Measurements from ENCODE around the gene LMF2. TPM values are rescaled to one million over a fixed set of nuclear protein-coding genes. Genes with fewer than 3 reads are reported as not detected.
"Not testable (repeated sequence)": the region's sequence is repeated elsewhere in the genome, so short reads cannot be mapped to it uniquely, and the experiment has no call there.

Gene LMF2
- total RNA-seq, 6 experiments from 2014 or later: 110 to 133 (median 118) TPM

DNA sequence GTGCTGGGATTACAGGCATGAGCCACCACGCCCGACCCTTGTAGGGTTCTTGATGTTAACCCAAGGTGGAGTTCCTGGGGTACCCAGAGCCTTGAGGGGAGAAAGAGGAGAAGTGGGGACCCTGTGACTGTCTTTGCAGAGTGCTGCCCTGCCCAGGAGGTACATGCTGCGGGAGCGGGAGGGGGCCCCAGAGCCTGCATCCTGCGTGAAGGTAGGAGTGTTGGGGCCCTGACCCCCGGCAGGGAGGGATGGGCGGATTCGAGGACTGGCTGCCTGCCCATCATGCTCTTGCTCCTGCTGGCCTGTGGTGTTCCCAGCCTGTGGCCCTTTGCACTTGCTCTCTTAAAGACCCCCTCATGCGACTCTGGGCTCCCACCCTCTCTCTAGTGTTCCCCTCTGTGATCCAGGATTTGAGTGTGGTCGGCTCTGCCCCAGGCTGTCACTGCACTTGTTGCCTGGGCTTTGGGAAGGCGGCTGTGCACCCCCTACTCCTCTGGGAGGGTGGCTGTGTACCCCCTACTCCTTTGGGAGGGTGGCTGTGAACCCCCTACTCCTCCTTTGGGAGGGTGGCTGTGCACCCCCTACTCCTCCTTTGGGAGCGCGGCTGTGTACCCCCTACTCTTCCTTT is 13.4 kb upstream of the LMF2 start:
- no peak overlapping the region; the same call in 1 of the 2 replicates for H3K27ac Mint-ChIP-seq
- peaks cover 14% of the 10 kb centered on the region for H3K36me3 Mint-ChIP-seq (ENCODE audit: low read depth)
- DNase-seq: no peak
- TF ChIP-seq, protein P1, sequence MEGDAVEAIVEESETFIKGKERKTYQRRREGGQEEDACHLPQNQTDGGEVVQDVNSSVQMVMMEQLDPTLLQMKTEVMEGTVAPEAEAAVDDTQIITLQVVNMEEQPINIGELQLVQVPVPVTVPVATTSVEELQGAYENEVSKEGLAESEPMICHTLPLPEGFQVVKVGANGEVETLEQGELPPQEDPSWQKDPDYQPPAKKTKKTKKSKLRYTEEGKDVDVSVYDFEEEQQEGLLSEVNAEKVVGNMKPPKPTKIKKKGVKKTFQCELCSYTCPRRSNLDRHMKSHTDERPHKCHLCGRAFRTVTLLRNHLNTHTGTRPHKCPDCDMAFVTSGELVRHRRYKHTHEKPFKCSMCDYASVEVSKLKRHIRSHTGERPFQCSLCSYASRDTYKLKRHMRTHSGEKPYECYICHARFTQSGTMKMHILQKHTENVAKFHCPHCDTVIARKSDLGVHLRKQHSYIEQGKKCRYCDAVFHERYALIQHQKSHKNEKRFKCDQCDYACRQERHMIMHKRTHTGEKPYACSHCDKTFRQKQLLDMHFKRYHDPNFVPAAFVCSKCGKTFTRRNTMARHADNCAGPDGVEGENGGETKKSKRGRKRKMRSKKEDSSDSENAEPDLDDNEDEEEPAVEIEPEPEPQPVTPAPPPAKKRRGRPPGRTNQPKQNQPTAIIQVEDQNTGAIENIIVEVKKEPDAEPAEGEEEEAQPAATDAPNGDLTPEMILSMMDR (IDR thresholded peaks at IDR 0.05): no peak
- H3K27me3 Mint-ChIP-seq (ENCODE audit: insufficient read depth): no peaks in the 10 kb centered on the region
- no peak overlapping the region for H3K4me3 Mint-ChIP-seq
- peaks cover 9% of the 10 kb centered on the region for H3K4me1 Mint-ChIP-seq (ENCODE audit: low read depth)
- no peaks in the 10 kb centered on the region for H3K9me3 Mint-ChIP-seq

DNA sequence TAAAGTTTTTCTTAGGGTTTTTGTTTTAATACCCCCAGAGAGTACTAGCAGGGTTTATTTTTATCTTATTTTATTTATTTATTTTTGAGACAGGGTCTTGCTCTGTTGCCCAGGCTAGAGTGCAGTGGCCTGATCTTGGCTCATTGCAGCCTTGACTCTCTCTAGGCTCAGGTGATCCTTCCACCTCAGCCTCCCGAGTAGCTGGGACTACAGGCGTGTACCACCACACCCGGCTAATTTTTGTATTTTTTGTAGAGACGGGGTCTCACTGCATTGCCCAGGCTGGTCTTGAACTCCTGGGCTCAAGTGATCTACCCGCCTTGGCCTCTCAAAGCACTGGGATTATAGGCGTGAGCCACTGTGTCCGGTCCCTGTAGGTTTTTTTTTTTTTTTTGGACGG is 12.7 kb upstream of the LMF2 start:
- peaks cover 14% of the 10 kb centered on the region for H3K36me3 Mint-ChIP-seq (ENCODE audit: low read depth)
- not testable (repeated sequence) for H3K27ac Mint-ChIP-seq, DNase-seq

DNA sequence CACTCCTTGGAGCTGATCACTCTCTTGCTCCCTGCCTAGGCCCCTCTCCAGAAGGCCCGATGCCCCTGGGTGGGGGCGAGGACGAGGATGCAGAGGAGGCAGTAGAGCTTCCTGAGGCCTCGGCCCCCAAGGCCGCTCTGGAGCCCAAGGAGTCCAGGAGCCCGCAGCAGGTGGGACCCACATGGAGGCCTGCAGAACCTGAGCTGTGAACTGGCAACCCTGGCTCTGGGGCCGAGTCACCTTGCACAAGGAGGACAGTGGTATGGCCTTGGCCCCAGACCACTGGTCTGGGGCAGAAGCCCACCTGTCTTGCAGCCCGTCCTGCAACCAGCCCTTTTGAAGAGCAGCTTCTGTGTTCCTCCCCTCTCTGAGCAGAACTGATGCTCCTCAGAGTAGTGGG is 11.6 kb upstream of the LMF2 start:
- H3K27ac Mint-ChIP-seq: no peak overlapping the region
- peaks cover under 1% of the 10 kb centered on the region; the same call in 1 of the 2 replicates for H3K4me1 Mint-ChIP-seq (ENCODE audit: low read depth)
- peaks cover 11% of the 10 kb centered on the region; the same call in 1 of the 2 replicates for H3K36me3 Mint-ChIP-seq (ENCODE audit: low read depth)
- no peaks in the 10 kb centered on the region for H3K9me3 Mint-ChIP-seq
- no peak for DNase-seq
- TF ChIP-seq, protein P1 (IDR thresholded peaks at IDR 0.05): no peak
- no peak overlapping the region for H3K4me3 Mint-ChIP-seq
- H3K27me3 Mint-ChIP-seq (ENCODE audit: insufficient read depth): no peaks in the 10 kb centered on the region

More for the DNA sequence above, 12.7 kb upstream of the LMF2 start:
- H3K9me3 Mint-ChIP-seq; H3K4me3 Mint-ChIP-seq; H3K4me1 Mint-ChIP-seq (ENCODE audit: low read depth); H3K27me3 Mint-ChIP-seq (ENCODE audit: insufficient read depth): not testable (repeated sequence)

DNA sequence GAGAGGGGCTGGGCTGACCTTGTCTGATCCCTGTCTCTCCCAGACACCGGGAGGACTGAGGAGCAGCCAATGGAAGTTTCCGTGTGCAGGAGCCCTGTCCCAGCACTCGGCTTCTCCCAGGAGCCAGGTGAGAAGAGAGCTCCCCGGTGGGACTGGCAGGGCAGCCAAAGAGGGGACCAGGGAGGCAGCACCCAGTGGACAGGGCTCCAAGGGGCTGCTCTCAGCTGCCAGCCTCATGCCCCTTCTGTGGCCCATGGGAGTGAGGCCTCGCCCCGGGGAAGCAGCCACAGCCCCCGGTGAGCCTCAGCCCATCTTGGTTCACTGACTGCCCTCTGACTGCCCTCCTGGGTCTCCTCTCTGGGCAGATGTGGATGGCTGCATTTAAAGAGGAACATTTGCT is 11.1 kb upstream of the LMF2 start:
- no peaks in the 10 kb centered on the region for H3K4me1 Mint-ChIP-seq (ENCODE audit: low read depth)
- H3K27me3 Mint-ChIP-seq (ENCODE audit: insufficient read depth): no peaks in the 10 kb centered on the region
- no peaks in the 10 kb centered on the region for H3K9me3 Mint-ChIP-seq
- H3K4me3 Mint-ChIP-seq: no peak overlapping the region
- H3K27ac Mint-ChIP-seq: no peak overlapping the region
- DNase-seq: no peak
- TF ChIP-seq, protein P1 (IDR thresholded peaks at IDR 0.05): no peak
- peaks cover 11% of the 10 kb centered on the region; the same call in 1 of the 2 replicates for H3K36me3 Mint-ChIP-seq (ENCODE audit: low read depth)

DNA sequence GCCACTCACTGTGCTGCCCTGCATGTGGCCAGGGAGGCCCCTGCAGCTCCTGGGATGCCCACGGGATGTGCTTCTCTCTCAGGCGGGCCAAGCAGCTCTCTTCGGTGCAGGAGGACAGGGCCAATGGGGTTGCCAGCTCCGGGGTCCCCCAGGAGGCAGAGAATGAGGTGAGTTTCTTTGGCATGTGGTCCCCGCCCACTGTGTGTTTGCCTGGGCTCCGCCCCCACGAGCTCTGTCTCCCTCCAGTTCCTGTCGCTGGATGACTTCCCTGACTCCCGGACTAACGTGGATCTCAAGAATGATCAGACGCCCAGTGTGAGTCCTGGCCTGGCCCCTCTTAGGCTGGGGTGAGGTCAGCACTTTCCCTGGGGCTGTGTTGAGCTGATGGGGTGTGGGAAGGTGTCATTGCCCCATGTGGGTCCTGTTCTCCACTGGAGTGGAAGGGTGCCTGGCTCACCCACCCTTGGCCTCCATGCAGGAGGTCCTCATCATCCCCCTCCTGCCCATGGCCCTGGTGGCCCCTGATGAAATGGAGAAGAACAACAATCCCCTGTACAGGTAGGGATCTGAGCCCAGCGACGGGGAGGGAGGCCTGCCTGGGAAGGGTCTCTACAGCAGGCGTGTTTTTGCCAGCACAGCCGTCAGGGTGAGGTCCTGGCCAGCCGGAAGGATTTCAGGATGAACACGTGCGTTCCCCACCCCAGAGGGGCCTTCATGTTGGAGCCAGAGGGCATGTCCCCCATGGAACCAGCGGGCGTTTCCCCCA is 10.2 kb upstream of the LMF2 start:
- H3K27ac Mint-ChIP-seq: no peak overlapping the region
- DNase-seq: no peak
- peaks cover 11% of the 10 kb centered on the region; the same call in 1 of the 2 replicates for H3K36me3 Mint-ChIP-seq (ENCODE audit: low read depth)
- H3K4me3 Mint-ChIP-seq: no peak overlapping the region
- no peaks in the 10 kb centered on the region for H3K9me3 Mint-ChIP-seq
- TF ChIP-seq, protein P1 (IDR thresholded peaks at IDR 0.05): no peak
- no peaks in the 10 kb centered on the region for H3K27me3 Mint-ChIP-seq (ENCODE audit: insufficient read depth)
- H3K4me1 Mint-ChIP-seq (ENCODE audit: low read depth): no peaks in the 10 kb centered on the region

DNA sequence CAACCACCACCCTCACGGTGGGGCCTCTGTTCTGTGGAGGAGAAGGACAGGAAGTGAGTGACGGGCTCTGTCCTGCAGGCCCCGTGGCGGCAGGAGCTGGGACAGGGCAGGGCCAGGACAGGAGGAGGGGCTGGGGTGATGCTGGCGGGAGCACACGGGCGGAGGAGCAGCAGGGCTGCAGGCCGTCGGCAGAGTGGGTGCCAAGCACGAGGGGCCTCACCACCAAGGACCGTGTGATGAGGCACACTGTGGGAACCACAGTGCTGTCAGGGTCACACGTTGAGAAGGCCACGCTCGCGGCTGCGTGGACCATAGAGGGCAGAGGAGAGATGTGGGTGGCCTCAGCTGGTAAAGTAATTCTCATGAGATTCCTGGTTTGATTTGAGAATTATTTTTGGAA is 9.4 kb upstream of the LMF2 start:
- Mint-ChIP-seq H3K27me3 (ENCODE audit: insufficient read depth) (no peaks in the 10 kb centered on the region), H3K4me1 (ENCODE audit: low read depth) (no peaks in the 10 kb centered on the region), H3K36me3 (ENCODE audit: low read depth) (peaks cover 11% of the 10 kb centered on the region; the same call in 1 of the 2 replicates), H3K4me3 (no peak overlapping the region), H3K9me3 (no peaks in the 10 kb centered on the region), H3K27ac (no peak overlapping the region)
- no peak for DNase-seq
- TF ChIP-seq, protein P1 (IDR thresholded peaks at IDR 0.05): no peak

All from HFFc6 (cell line).